ENCODE data around the gene ID4. TPM values are rescaled to one million over a fixed set of nuclear protein-coding genes. Genes with fewer than 3 reads are reported as not detected.

ID4 gene
- total and polyA plus RNA-seq, 2 of the 8 experiments (the other 6 are each of a cell fraction or from before 2014, with no cell fraction given): 2.0 to 8.3 TPM

DNA sequence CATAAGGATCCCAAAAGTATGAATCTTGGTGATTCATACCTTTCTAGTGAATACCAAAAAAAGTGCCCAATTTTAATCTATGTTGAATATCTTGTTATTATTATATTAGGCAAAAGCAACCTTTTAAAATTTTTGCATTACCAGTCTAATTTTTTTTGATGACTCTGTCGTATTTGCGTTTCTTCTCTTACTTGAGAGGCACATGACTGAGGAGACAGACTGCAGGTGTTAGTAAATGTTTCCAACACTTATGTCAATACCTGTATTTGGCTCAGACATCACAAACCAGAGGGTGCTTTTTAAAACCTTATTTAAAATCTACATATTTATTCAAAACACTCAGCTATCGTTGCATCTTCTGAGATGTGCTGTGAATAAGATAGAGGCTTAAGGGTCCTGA is 27.1 kb downstream of the ID4 start (continued):
- TF ChIP-seq SP1 (IDR thresholded peaks at IDR 0.05; ENCODE audit: low read depth, low read length) (no peak), YY1 (IDR thresholded peaks at IDR 0.05; ENCODE audit: low read depth, low read length) (no peak), CREB1 (IDR thresholded peaks at IDR 0.05) (no peak), KDM5A (IDR thresholded peaks at IDR 0.05; ENCODE audit: low read length) (no peak), CTCF (IDR thresholded peaks at IDR 0.05; ENCODE audit: control extremely low read depth in 1 of 3, insufficient read depth in 1 of 3, low read depth in 1 of 3, low read length in 3 of 3) (no peak)

Measured in H1 (cell line).